Smooth muscle cell (in vitro differentiated cells): ENCODE measurements around the gene CDK5RAP3. TPM values are rescaled to one million over a fixed set of nuclear protein-coding genes. Genes with fewer than 3 reads are reported as not detected.

Source experiments
- DNase-seq: peaks from one replicate; lab custom pipeline; 2025; ENCODE audit not compliant: unreplicated experiment; lab: John Stamatoyannopoulos, UW
- H2AFZ ChIP-seq: fragments of 200-600 bp; sonication (generic); 2 replicates; pipeline ENCODE4 v1.6.0; 2016; ENCODE audit warnings: antibody characterized with exemption, low read depth, mild to moderate bottlenecking
- H3F3A ChIP-seq: fragments of 200-600 bp; sonication (generic); 2 replicates; pipeline ENCODE4 v1.6.0; 2017; ENCODE audit warnings: antibody characterized with exemption, low read depth
- H3K27ac ChIP-seq: fragments of 200-600 bp; sonication (generic); 2 replicates; pipeline ENCODE4 v1.5.1; 2016; ENCODE audit warnings: low read depth, mild to moderate bottlenecking
- H3K27me3 ChIP-seq: fragments of 200-600 bp; sonication (generic); 2 replicates; pipeline ENCODE4 v1.6.1; 2016; ENCODE audit warnings: low read depth, mild to moderate bottlenecking
- H3K36me3 ChIP-seq: fragments of 200-600 bp; sonication (generic); 2 replicates; pipeline ENCODE4 v1.5.1; 2016; ENCODE audit warnings: low read depth
- H3K4me1 ChIP-seq: fragments of 200-600 bp; sonication (generic); 2 replicates; pipeline ENCODE4 v1.5.1; 2016; ENCODE audit warnings: low read depth
- H3K4me2 ChIP-seq: fragments of 200-600 bp; sonication (generic); 2 replicates; pipeline ENCODE4 v1.6.0; 2016; ENCODE audit warnings: mild to moderate bottlenecking
- H3K4me3 ChIP-seq: fragments of 200-600 bp; sonication (generic); 2 replicates; pipeline ENCODE4 v1.5.1; 2016; ENCODE audit warnings: mild to moderate bottlenecking
- H3K79me2 ChIP-seq: fragments of 200-600 bp; sonication (generic); 2 replicates; pipeline ENCODE4 v1.6.0; 2016; ENCODE audit warnings: low read depth, mild to moderate bottlenecking
- H3K9ac ChIP-seq: fragments of 200-600 bp; sonication (generic); 2 replicates; pipeline ENCODE4 v1.6.0; 2016; ENCODE audit warnings: low read depth
- H3K9me3 ChIP-seq: fragments of 200-600 bp; sonication (generic); replicated peaks from 2 replicates; pipeline ENCODE4 v1.5.1; 2016; ENCODE audit warnings: low read depth
- H4K20me1 ChIP-seq: fragments of 200-600 bp; sonication (generic); 2 replicates; pipeline ENCODE4 v1.6.0; 2016; ENCODE audit warnings: low read depth
- CTCF ChIP-seq: fragments of 200-600 bp; sonication (generic); IDR thresholded peaks from 2 replicates; pipeline ENCODE4 v1.5.1; 2017; ENCODE audit warnings: borderline replicate concordance, mild to moderate bottlenecking, antibody characterized with exemption; ENCODE audit not compliant: insufficient read depth, poor library complexity, severe bottlenecking
- whole genome bisulfite sequencing: methylation state at CpG from one replicate; pipeline ENCODE4 v1.1.7; 2016; ENCODE audit warnings: low lambda C conversion rate; 5-methylcytosine and 5-hydroxymethylcytosine counted together
- polyA plus RNA-seq: library from polyadenylated mRNA; unstranded; fragments of >200 nt; fragmentation: Nextera tagmentation; extraction: Ambion mirVana; gene quantifications from 2 replicates; pipeline ENCODE4 v1.2.1, GENCODE V29; 2016
- total RNA-seq: library from RNA; depleted of rRNA; stranded (reverse); fragments of >200 nt; gene quantifications from 2 replicates; pipeline ENCODE4 v1.2.3, GENCODE V29; 2014

CDK5RAP3 gene
- total and polyA plus RNA-seq, 2 experiments from 2014 or later: 79.6 to 119 TPM

GRCh38 chr17:47946929-47947397, 23.9 kb upstream of the CDK5RAP3 start:
- Histone ChIP-seq H3K4me1 (no peaks in the 10 kb centered on the region), H3K79me2 (no peaks in the 10 kb centered on the region), H3F3A (no peaks in the 10 kb centered on the region), H3K27ac (no peak overlapping the region), H3K4me2 (no peak overlapping the region), H3K27me3 (no peaks in the 10 kb centered on the region), H2AFZ (no peak overlapping the region), H3K9me3 (no peaks in the 10 kb centered on the region), H3K4me3 (no peak overlapping the region), H3K36me3 (no peaks in the 10 kb centered on the region), H3K9ac (no peak overlapping the region), H4K20me1 (no peaks in the 10 kb centered on the region)
- TF ChIP-seq CTCF: peak; percentile 83
- peak; percentile 14 for DNase-seq
- 31% methylated on average over 2 of the region's 2 CpGs for WGBS

- Histone ChIP-seq H3K9me3 (no peaks in the 10 kb centered on the region), H3K9ac (no peak overlapping the region), H3K79me2 (no peaks in the 10 kb centered on the region), H3K4me3 (no peak overlapping the region), H3K36me3 (no peaks in the 10 kb centered on the region), H3K27ac (no peak overlapping the region), H2AFZ (peak overlapping the region; percentile 81), H3F3A (no peaks in the 10 kb centered on the region), H3K27me3 (no peaks in the 10 kb centered on the region), H3K4me1 (no peaks in the 10 kb centered on the region), H3K4me2 (peak overlapping the region; percentile 82), H4K20me1 (no peaks in the 10 kb centered on the region)
- DNase-seq: no peak
- TF ChIP-seq CTCF: no peak
- WGBS: 55% methylated on average over 5 of the region's 5 CpGs
Measured at GRCh38 chr17:47948706-47949196, 22.2 kb upstream of the CDK5RAP3 start.

GRCh38 chr17:47949197-47949759, 21.6 kb upstream of the CDK5RAP3 start:
- Histone ChIP-seq H3K4me1 (no peaks in the 10 kb centered on the region), H4K20me1 (no peaks in the 10 kb centered on the region), H3K4me2 (peak overlapping the region; percentile 82), H3K27ac (no peak overlapping the region), H3K9ac (peak overlapping the region; percentile 20), H3F3A (no peaks in the 10 kb centered on the region), H2AFZ (peak overlapping the region; percentile 81), H3K9me3 (no peaks in the 10 kb centered on the region), H3K27me3 (no peaks in the 10 kb centered on the region), H3K36me3 (no peaks in the 10 kb centered on the region), H3K4me3 (peak overlapping the region; percentile 27), H3K79me2 (no peaks in the 10 kb centered on the region)
- 7% methylated on average over 22 of the region's 22 CpGs for WGBS
- DNase-seq: peak; percentile 61
- peak; percentile 89 for TF ChIP-seq CTCF

GRCh38 chr17:47949946-47950345, 21.0 kb upstream of the CDK5RAP3 start:
- H3K27ac ChIP-seq: no peak overlapping the region
- H3K9me3 ChIP-seq: no peaks in the 10 kb centered on the region
- H3K4me2 ChIP-seq: peak overlapping the region; percentile 82
- TF ChIP-seq CTCF: no peak
- no peaks in the 10 kb centered on the region for H3K36me3 ChIP-seq
- H3F3A ChIP-seq: no peaks in the 10 kb centered on the region
- H3K9ac ChIP-seq: no peak overlapping the region
- no peaks in the 10 kb centered on the region for H3K4me1 ChIP-seq
- no peaks in the 10 kb centered on the region for H3K79me2 ChIP-seq
- H3K4me3 ChIP-seq: no peak overlapping the region
- H4K20me1 ChIP-seq: no peaks in the 10 kb centered on the region
- H2AFZ ChIP-seq: peak overlapping the region; percentile 81
- DNase-seq: no peak
- WGBS: 86% methylated on average over 3 of the region's 3 CpGs
- no peaks in the 10 kb centered on the region for H3K27me3 ChIP-seq
